Stimulated activated CD8-positive, alpha-beta memory T cell treated with anti-CD3 and anti-CD28 coated beads, Interleukin-7, amount 100 ng/mL, for 4 hours (primary cell): ENCODE data around the gene TIMM50.
A peak's percentile ranks its signal among the peaks of the same experiment; 100 is the strongest.

Experiments used
- DNase-seq, 2 donors: peaks; one replicate each; pipeline ENCODE4 v3.0.0-alpha.2; 2020; ENCODE audit warnings: low read depth in 2 of 2

Gene TIMM50

DNA sequence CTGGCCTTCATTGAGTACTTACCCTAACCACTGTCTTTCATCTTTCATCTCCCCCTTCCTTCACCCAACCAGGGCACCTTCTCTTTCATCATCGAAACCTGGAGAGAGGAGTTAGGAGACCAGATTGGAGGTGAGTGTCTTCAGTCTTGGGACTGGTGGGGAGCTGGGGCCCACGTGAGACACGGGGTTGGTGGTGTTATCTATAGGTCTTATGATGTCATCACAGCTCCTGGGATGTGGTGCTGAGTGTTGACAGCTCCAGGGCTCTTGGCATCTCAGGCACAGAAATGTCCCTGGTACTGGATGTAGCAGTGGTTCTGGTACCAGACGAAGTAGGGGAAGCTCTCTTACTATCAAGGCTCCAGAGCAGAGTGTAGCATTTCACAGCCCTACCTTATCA lies 19.9 kb downstream of the TIMM50 start:
- no peak for DNase-seq

DNA sequence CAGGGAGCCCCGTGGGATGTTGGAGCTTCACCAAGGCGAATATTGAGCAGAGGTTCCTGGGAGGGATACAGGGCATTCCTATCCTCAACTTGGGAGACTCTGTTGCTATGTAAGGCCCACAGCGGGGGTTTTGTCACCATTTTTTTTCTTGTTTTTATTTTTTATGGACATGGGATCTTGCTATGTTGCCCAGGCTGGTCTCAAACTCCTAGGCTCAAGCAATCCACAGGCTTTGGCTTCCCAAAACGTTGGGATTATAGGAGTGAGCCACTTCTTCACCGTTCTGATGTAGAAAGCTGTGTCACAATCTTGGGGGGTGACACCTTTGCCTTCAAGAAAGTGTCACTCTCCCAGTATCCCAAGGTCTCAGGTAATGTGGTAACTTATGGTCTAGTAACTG lies 20.7 kb downstream of the TIMM50 start:
- DNase-seq = no peak

DNA sequence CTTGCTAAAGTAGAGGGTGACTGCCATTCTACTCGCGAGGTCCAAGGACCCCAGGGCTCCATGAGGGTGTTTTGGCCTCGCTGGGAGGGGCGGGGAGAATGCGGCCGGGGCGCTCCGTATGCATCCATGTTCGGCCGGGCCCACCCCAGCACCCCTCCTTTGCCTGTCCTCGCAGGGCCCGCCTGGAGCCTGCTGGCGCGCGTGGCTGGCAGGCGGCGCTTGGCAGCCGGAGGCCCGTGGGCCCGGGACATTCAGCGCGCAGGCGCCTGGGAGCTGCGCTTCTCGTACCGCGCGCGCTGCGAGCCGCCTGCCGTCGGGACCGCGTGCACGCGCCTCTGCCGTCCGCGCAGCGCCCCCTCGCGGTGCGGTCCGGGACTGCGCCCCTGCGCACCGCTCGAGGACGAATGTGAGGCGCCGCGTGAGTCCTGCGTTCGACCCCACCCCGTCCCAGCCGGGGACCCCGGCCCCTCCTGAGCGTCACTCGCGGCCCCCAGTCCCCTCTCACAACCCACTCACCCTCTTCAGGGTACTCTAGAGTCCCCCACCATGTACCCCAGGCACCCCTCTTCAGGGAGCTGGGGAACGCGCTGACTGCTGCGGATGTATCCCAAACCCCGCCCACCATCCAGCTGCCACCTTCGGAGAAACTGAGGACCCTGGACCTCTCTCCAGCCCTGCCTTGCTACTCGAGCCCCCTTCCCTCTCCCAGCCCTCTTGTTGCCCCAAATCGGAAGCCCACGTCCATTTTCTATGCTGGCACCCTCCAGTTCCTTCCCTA lies 22.2 kb downstream of the TIMM50 start:
- DNase-seq = peak; percentile 34 to 64

DNA sequence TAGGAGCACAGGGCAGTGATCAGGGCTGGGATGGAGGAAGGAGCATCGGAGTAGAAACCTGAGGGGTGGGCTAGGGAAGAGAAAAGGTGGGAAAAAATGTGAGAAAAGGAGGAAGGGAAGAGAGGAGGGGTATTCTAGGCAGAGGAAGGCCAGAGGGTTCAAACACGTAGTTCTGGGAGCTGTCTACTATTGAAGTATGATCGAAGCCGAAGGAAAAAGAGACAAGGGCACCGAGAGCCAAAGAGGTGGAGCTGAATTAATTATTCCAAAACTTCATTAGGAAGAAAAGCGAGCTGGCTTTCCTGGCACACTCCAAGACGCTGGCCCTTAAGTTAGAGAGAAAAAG lies 25.9 kb downstream of the TIMM50 start:
- DNase-seq = no peak

- DNase-seq = peak in 1 of 2 donors; percentile 49
These were observed 26.5 kb downstream of the TIMM50 start for GRCh38 chr19:39506944-39507714.

GRCh38 chr19:39507715-39508364 lies 27.2 kb downstream of the TIMM50 start:
- DNase-seq = no peak

- DNase-seq = no peak
These were observed 28.0 kb downstream of the TIMM50 start for GRCh38 chr19:39508629-39509028.

DNA sequence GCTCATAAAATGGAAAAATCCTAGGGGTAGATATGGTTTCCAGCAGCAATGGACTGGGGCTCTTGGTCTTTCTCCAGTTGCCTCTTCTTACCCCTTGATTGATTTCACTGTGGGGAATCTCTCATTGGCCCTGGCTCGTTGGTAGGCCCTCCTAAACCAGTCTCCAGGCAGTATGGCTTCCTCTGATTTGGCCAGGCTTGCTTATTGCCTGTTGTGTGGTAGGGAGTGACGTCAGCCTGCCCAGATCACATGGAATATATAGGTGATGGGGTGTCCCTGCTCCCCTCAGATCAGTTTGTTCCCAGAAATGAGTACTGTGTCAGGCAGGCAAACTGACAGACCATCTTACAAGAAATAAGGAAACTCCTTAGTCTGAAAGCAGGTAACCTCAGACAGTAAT lies 28.6 kb downstream of the TIMM50 start:
- DNase-seq = no peak

DNA sequence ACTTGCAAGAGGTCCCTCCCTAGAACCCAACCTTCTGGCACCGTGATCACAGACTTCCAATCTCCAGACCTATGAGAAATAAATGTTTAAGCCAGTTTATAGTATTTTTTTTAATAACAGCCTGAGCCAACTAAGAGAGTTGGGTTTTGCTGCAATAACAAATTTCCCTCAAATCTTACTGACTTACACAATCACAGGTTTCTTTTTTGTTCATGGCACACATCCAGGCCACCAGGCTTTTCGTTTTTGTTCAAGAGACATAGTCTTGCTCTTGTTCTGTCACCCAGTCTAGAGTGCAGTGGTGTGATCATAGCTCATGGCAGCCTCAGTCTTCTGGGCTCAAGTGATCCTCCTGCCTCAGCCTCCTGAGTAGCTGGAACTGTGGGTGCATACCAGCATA lies 32.4 kb downstream of the TIMM50 start:
- DNase-seq = no peak

GRCh38 chr19:39514840-39515550 lies 34.4 kb downstream of the TIMM50 start, which contains the start of gene SELENOV:
SELENOV (plus strand) TSS chr19:39515139; CDS start chr19:39515213, 74 bp downstream.
- no peak for DNase-seq

DNA sequence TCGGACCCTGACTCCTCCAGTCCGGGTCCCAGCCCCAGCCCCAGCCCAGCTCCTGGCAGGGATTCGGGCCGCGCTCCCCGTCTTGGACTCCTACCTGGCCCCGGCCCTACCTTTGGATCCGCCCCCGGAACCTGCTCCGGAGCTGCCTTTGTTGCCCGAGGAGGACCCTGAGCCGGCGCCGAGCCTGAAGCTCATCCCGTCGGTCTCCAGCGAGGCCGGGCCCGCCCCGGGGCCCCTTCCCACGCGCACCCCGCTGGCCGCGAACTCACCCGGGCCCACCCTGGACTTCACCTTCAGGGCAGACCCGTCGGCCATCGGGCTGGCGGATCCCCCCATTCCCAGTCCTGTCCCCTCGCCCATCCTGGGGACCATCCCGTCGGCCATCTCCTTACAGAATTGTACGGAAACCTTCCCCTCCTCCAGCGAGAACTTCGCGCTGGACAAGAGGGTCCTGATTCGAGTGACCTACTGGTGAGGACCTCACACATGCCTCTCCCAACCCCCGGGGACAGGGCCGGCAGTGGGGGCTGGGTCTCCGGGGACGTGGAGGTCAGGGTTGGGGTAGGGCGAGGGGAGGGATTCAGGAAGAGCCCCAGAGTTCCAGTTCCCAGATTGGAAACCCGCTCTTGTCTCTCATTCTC lies 35.0 kb downstream of the TIMM50 start:
- no peak for DNase-seq

- DNase-seq = no peak
These were observed 35.6 kb downstream of the TIMM50 start for GRCh38 chr19:39516270-39516669.

GRCh38 chr19:39517432-39517831 lies 36.8 kb downstream of the TIMM50 start:
- no peak for DNase-seq

DNA sequence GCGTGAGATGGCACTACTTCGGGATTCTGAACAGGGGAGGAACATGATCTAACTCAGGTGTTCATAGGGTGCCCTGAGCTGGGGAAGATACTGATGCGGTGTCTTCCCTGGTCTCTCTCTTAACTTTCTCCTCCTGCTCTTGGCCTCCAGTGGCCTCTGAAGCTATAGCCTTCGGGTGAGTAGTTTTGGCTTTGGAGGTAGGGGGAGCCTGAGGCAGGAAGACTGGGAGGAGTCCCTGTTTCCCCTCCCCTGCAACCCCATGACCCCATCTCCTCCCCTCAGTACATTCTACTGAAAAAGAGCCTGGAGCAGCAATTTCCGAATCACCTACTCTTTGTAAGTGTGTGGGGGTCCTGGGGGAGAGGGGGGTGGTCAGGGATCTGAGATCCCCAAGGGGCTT lies 37.8 kb downstream of the TIMM50 start:
- DNase-seq = no peak

DNA sequence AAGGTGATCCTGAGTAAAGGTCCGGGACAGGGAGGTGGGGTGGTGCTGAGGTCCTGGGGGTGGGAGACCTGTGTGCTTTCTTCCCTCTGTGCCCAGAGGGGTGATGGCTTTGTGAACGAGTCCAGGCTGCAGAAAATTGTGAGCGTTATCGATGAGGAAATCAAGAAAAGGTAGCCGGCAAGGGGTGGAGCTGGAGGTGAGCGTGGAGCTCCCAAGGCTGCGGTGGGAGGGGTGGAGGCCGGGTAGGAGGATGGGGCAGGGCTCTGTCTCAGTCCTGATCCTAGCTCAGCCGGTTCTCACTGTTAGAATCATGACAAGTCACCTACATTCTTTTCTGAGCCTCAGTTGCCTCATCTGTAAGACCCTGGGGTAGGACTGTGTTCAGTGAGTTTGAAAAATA lies 38.3 kb downstream of the TIMM50 start:
- no peak for DNase-seq

GRCh38 chr19:39520541-39521484 lies 40.2 kb downstream of the TIMM50 start:
- no peak for DNase-seq

GRCh38 chr19:39524495-39524894 lies 43.9 kb downstream of the TIMM50 start:
- DNase-seq = no peak

DNA sequence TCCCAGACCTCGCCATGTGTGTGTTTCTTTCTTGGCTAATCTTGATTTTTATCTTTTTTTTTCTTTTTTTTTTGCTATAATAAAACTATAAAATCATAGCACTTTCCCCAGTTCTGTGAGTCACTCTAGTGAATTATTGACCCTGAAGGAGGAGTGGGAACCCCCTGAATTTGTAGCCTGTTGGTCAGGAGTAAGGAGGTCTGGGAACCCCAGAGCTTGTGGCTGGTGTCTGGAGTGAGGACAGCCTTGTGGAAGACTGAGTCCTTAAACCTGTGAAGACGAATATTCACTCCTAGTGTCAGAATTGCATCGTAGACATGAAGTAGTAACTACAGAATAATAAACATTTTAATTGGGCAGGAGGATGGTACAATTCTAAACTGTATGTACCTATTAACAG lies 44.6 kb downstream of the TIMM50 start:
- no peak for DNase-seq

- no peak for DNase-seq
These were observed 51.2 kb downstream of the TIMM50 start for GRCh38 chr19:39531834-39532232.

DNA sequence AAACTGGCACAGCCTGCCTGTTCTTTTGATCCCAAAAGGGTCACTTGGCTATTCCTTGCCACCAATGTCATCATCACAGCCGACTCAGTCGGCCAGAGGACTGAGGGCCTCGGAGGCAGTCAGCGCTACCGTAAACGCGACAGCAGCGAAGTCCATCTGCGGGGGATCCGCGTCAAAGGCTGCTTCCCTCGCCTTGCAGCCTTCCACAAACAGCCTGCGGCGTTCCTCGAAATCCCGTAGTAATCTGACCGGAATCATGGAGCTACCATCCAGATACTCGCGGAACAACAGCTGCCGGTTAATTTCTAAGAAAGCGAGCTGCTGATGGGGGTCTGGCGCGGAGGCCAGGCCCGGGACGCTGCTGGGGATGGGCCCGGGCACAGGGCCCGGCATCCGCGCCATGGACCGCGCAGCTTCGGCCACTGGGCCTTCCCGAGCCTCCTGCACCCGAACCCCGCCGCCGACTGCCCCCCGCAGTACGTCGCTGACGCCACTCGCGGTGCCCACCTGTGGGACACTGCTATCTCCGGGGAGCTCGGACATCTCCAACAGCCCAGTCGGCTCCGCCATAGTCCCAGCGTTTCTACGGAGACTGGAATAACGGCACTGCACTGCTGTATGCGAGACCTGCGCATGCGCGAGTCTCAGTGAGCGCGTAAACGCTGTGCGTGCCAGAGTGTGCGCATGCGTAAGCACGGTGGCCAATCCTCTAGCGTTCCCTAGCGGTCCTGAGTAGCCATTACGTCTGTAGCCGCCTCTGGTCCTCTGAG lies 51.8 kb downstream of the TIMM50 start, which contains the start of gene EID2B:
Gene EID2B (minus strand): TSS at position 620 of the 770 bp plus-strand sequence. CDS start 50 bp downstream, at position 570.
- peak; percentile 89 to 91 for DNase-seq
